Stimulated activated CD8-positive, alpha-beta memory T cell treated with anti-CD3 and anti-CD28 coated beads, Interleukin-12 subunit alpha, Interleukin-12 subunit beta, amount 100 ng/mL, for 24 hours (primary cell): ENCODE data around the gene RABAC1.

Source experiments
- DNase-seq: peaks from one replicate; pipeline ENCODE4 v3.0.0-alpha.2; 2020; ENCODE audit errors: extremely low read depth

Gene RABAC1

GRCh38 chr19:41928754-41929535, 30.2 kb downstream of the RABAC1 start:
- no peak for DNase-seq

GRCh38 chr19:41928221-41928683, 30.9 kb downstream of the RABAC1 start, which contains the start of gene ERFL:
Gene ERFL (minus strand): TSS chr19:41928449. CDS start chr19:41912919, 15,530 bp downstream.
- DNase-seq: no peak

- no peak for DNase-seq
These were observed 31.5 kb downstream of the RABAC1 start for GRCh38 chr19:41927497-41928192.

GRCh38 chr19:41926763-41927496, 32.2 kb downstream of the RABAC1 start:
- DNase-seq: no peak

GRCh38 chr19:41926028-41926762, 32.9 kb downstream of the RABAC1 start:
- DNase-seq: no peak

GRCh38 chr19:41925208-41926003, 33.7 kb downstream of the RABAC1 start:
- no peak for DNase-seq

GRCh38 chr19:41924151-41925145, 34.7 kb downstream of the RABAC1 start:
- DNase-seq: no peak

- DNase-seq: no peak
These were observed 35.9 kb downstream of the RABAC1 start for GRCh38 chr19:41923045-41923788.

GRCh38 chr19:41922585-41922984, 36.5 kb downstream of the RABAC1 start:
- DNase-seq: no peak

GRCh38 chr19:41921577-41922576, 37.2 kb downstream of the RABAC1 start:
- DNase-seq: no peak

- DNase-seq: no peak
These were observed 38.1 kb downstream of the RABAC1 start for GRCh38 chr19:41920882-41921576.

GRCh38 chr19:41919948-41920712, 39.0 kb downstream of the RABAC1 start:
- no peak for DNase-seq

GRCh38 chr19:41918653-41919244, 40.4 kb downstream of the RABAC1 start:
- DNase-seq: no peak

- no peak for DNase-seq
These were observed 41.0 kb downstream of the RABAC1 start for GRCh38 chr19:41918095-41918494.

- DNase-seq: no peak
These were observed 41.4 kb downstream of the RABAC1 start for GRCh38 chr19:41917676-41918075.
